Measurements from ENCODE around the gene EPB42. TPM values are rescaled to one million over a fixed set of nuclear protein-coding genes. Genes with fewer than 3 reads are reported as not detected.
"Not testable (repeated sequence)": the region's sequence is repeated elsewhere in the genome, so short reads cannot be mapped to it uniquely, and the experiment has no call there.

Gene EPB42
- total RNA-seq, 6 experiments from 2014 or later: 0.20 to 3.4 (median 0.64) TPM; not detected in 3

DNA sequence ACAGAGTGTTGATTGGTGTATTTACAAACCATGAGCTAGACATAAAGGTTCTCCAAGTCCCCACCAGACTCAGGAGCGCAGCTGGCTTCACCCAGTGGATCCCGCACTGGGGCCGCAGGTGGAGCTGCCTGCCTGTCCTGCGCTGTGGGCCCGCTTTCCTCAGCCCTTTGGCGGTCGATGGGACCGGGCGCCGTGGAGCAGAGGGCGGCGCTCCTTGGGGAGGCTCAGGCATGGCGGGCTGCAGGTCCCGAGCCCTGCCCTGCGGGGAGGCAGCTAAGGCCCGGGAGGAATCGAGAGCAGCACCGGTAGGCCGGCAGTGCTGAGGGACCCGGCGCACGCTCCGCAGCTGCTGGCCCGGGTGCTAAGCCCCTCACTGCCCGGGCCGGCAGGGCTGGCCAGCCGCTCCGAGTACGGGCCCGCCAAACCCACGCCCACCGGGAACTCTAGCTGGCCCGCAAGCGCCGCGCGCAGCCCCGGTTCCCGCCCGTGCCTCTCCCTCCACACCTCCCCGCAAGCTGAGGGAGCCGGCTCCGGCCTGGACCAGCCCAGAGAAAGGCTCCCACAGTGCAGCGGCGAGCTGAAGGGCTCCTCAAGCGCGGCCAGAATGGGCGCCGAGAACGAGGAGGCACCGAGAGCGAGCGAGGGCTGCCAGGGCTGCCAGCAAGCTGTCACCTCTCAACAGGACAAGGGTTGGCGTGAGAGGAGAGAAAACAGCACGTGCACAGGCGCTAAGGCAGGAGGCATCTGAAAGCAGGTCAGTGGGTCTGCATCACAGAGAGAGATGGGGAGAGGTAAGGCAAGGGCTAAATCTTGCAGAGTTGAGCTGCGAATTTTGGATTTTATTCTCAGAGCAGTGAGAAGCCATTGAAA is 5.9 kb upstream of the EPB42 start:
- intact Hi-C loops (cut with DNase I): loop anchor here in 1 of 2 donors (5.0 kb wide), 1 partner anchor 61 kb away; no protein-coding TSS in a partner anchor
- H3K36me3 ChIP-seq: no peaks in the 10 kb centered on the region
- ATAC-seq (no peak), DNase-seq (no peak)
- no peaks in the 10 kb centered on the region for H3K4me1 ChIP-seq
- TF ChIP-seq POLR2A (IDR thresholded peaks at IDR 0.05): no peak
- TF ChIP-seq, protein P1, sequence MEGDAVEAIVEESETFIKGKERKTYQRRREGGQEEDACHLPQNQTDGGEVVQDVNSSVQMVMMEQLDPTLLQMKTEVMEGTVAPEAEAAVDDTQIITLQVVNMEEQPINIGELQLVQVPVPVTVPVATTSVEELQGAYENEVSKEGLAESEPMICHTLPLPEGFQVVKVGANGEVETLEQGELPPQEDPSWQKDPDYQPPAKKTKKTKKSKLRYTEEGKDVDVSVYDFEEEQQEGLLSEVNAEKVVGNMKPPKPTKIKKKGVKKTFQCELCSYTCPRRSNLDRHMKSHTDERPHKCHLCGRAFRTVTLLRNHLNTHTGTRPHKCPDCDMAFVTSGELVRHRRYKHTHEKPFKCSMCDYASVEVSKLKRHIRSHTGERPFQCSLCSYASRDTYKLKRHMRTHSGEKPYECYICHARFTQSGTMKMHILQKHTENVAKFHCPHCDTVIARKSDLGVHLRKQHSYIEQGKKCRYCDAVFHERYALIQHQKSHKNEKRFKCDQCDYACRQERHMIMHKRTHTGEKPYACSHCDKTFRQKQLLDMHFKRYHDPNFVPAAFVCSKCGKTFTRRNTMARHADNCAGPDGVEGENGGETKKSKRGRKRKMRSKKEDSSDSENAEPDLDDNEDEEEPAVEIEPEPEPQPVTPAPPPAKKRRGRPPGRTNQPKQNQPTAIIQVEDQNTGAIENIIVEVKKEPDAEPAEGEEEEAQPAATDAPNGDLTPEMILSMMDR (IDR thresholded peaks at IDR 0.05): no peak
- no peaks in the 10 kb centered on the region for H3K9me3 ChIP-seq
- WGBS (ENCODE audit: insufficient coverage, low coverage, low lambda C conversion rate, missing lambda C conversion rate): 86% methylated on average over 1 of the region's 57 CpGs
- H3K27me3 ChIP-seq: no peaks in the 10 kb centered on the region
- H3K4me3 ChIP-seq: no peak overlapping the region
- no peak overlapping the region for H3K27ac ChIP-seq

DNA sequence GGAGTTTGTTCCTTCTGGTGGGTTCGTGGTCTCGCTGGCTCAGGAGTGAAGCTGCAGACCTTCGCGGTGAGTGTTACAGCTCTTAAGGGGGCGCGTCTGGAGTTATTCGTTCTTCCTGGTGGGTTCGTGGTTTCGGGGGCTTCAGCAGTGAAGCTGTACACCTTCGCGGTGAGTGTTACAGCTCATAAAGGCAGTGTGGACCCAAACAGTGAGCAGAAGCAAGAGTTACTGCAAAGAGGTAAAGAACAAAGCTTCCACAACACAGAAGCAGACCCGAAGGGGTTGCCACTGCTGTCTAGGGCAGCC is 5.1 kb upstream of the EPB42 start:
- H3K4me1 ChIP-seq, ATAC-seq, H3K9me3 ChIP-seq, H3K27me3 ChIP-seq, DNase-seq, H3K4me3 ChIP-seq, H3K36me3 ChIP-seq, H3K27ac ChIP-seq: not testable (repeated sequence)
- intact Hi-C loops (cut with DNase I): loop anchor here in 1 of 2 donors (5.0 kb wide), 1 partner anchor 61 kb away; no protein-coding TSS in a partner anchor
- WGBS (ENCODE audit: insufficient coverage, low coverage, low lambda C conversion rate, missing lambda C conversion rate): 77% methylated on average over 12 of the region's 12 CpGs

DNA sequence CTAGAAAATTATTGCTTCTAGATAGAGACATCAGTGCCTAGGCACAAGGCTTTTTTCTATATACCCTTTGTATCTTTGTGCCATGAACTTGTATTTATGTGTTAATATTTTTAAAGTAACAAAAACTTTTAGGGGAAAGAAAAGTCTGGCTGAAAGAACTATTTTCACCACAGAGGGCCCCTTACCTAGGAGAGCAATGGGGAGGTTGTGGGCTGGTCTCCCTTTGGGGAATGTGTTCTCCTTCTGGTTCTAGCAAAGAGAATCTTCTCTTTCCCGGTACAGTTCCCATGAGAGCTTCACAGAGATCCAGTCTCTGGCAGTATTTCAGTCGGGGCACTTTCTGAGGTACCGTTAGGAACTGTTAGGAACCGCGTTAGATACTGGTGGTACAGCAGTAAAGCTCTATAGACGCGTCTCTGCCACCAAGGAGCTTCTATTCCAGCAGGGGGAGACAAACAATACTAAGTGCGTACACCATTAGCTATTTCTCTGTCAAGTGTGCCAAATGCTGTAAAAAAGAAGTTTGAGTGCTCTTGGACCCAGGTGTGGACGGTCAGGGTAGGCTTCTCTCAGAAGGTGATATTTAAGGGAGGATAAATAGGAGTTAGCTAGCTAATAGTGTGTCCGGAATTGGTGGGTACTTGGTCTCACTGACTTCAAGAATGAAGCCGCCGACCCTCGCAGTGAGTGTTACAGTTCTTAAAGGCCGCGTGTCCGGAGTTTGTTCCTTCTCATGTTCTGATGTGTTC is 4.6 kb upstream of the EPB42 start:
- H3K27ac ChIP-seq: no peak overlapping the region
- H3K27me3 ChIP-seq: no peaks in the 10 kb centered on the region
- H3K4me1 ChIP-seq: no peaks in the 10 kb centered on the region
- TF ChIP-seq POLR2A (IDR thresholded peaks at IDR 0.05): no peak
- TF ChIP-seq, protein P1 (IDR thresholded peaks at IDR 0.05): peak; percentile 63 to 69 (median 65)
- ATAC-seq (peak; percentile 81 to 86 (median 84)), DNase-seq (no peak)
- no peak overlapping the region for H3K4me3 ChIP-seq
- no peaks in the 10 kb centered on the region for H3K9me3 ChIP-seq
- intact Hi-C loops (cut with DNase I): loop anchor here in 1 of 2 donors (5.0 kb wide), 1 partner anchor 62 kb away; no protein-coding TSS in a partner anchor
- no peaks in the 10 kb centered on the region for H3K36me3 ChIP-seq
- 50% methylated on average over 15 of the region's 16 CpGs for WGBS (ENCODE audit: insufficient coverage, low coverage, low lambda C conversion rate, missing lambda C conversion rate)

DNA sequence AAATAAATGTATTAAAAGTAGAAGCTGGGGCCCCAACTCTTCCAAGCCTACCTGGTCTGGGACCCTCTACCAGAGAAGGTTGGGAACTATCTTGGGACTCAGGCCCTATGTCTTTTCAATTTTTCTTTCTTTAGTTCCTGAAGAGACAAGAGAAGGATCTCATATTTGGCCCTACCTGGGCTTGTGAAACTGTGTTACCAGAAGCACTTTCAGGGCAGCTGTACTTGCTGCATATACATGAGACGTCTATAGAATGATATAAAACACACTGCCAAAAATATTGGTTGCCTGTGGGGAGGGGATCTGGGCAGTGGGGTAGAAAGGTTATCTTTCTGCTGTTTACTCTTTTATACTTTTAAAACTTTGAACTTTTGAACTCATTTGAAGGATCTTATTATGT is 604 bp upstream of the EPB42 start:
- Histone ChIP-seq H3K4me1 (no peaks in the 10 kb centered on the region), H3K9me3 (no peaks in the 10 kb centered on the region), H3K36me3 (no peaks in the 10 kb centered on the region), H3K27me3 (no peaks in the 10 kb centered on the region), H3K27ac (no peak overlapping the region), H3K4me3 (no peak overlapping the region)
- WGBS (ENCODE audit: insufficient coverage, low coverage, low lambda C conversion rate, missing lambda C conversion rate): 44% methylated on average over 1 of the region's 1 CpG
- TF ChIP-seq, protein P1 (IDR thresholded peaks at IDR 0.05): no peak
- no peak for TF ChIP-seq POLR2A (IDR thresholded peaks at IDR 0.05)
- DNase-seq (no peak), ATAC-seq (no peak)
- intact Hi-C loops (cut with DNase I): no loop called here

Measured in right lobe of liver (tissue), 6 donors.